HCT116 (cell line): Measurements from ENCODE around the gene MORC4. TPM values are rescaled to one million over a fixed set of nuclear protein-coding genes. Genes with fewer than 3 reads are reported as not detected.

Source experiments
- ATAC-seq: fragments of 200-7000 bp; cut with Tn5 transposase; 2 replicates; pipeline ENCODE4 v1.9.1; 2020; ENCODE audit warnings: mild to moderate bottlenecking, moderate library complexity
- BruUV-seq: library from RNA; stranded (reverse); fragments of 400-500 nt; replicated peaks from 2 replicates; lab custom pipeline; 2021; lab: Mats Ljungman, UMichigan
- CTCF ChIA-PET: fragments of 300-600 bp; sonication (Branson Sonifier 250); formaldehyde crosslinking; loops from one replicate; lab custom pipeline; 2021; ENCODE audit warnings: antibody characterized with exemption; lab: Charles Lee
- POLR2A ChIA-PET: fragments of 300-600, 350-600 bp; sonication (Branson Sonifier 250); formaldehyde crosslinking; loops from one replicate; lab custom pipeline; 2021; ENCODE audit warnings: antibody characterized with exemption; lab: Charles Lee
- RAD21 ChIA-PET, 2 experiments: fragments of 300-600 bp; sonication (Branson Sonifier 250); formaldehyde crosslinking; loops; one replicate each; lab custom pipeline; 2023; ENCODE audit warnings: low total read pairs in 2 of 2; ENCODE audit not compliant: uncharacterized antibody in 2 of 2, unreplicated experiment in 2 of 2, low non-redundant PET in 1 of 2; lab: Charles Lee
- DNase-seq: peaks from one replicate; pipeline ENCODE4 v3.0.0-alpha.2; 2010; ENCODE audit warnings: low read depth, low spot score
- H2AFZ ChIP-seq: fragments of 200-600 bp; shearing (Covaris generic), sonication (generic); 2 replicates; pipeline ENCODE4 v1.6.1; 2017; ENCODE audit warnings: low read depth, mixed run types, mixed read lengths, antibody characterized with exemption, low read length; ENCODE audit not compliant: poor library complexity, severe bottlenecking
- H3K27ac ChIP-seq: 2 replicates; pipeline ENCODE4 v1.5.1; 2012; ENCODE audit warnings: low read depth, low read length
- H3K27me3 ChIP-seq: fragments of 200-600 bp; sonication (generic); 2 replicates; pipeline ENCODE4 v1.6.1; 2016; ENCODE audit warnings: mixed run types, low read length, mixed read lengths; ENCODE audit not compliant: insufficient read depth
- H3K36me3 ChIP-seq, 2 experiments: fragments of 200-500 bp in 1 of 2; fragments of 200-600 bp in 1 of 2; sonication (Bioruptor generic) in 1 of 2; sonication (generic) in 1 of 2; 2 replicates each; pipeline versions ENCODE4 v1.5.1 to v1.6.1; 2014 to 2016; ENCODE audit warnings: low read length in 2 of 2, inconsistent platforms in 1 of 2, mixed read lengths in 1 of 2, mixed run types in 1 of 2; ENCODE audit not compliant: insufficient read depth in 2 of 2, control insufficient read depth in 1 of 2
- H3K4me1 ChIP-seq, 2 experiments: fragments of 200-600 bp in 1 of 2; sonication (generic) in 1 of 2; 2 replicates each; pipeline versions ENCODE4 v1.5.1 to v1.6.1; 2012 to 2017; ENCODE audit warnings: low read length in 2 of 2, inconsistent platforms in 1 of 2, mild to moderate bottlenecking in 1 of 2, mixed read lengths in 1 of 2, mixed run types in 1 of 2, moderate library complexity in 1 of 2; ENCODE audit not compliant: insufficient read depth in 2 of 2, control insufficient read depth in 1 of 2
- H3K4me2 ChIP-seq: fragments of 200-600 bp; sonication (generic); 2 replicates; pipeline ENCODE4 v1.6.1; 2017; ENCODE audit warnings: mixed run types, low read length, mixed read lengths
- H3K4me3 ChIP-seq, 2 experiments: fragments of 200-600 bp in 1 of 2; sonication (generic) in 1 of 2; replicated peaks in 1 of 2; 2 replicates each; pipeline ENCODE4 v1.5.1; 2011 to 2016; ENCODE audit warnings: low read length in 2 of 2, control low read depth in 1 of 2, low read depth in 1 of 2, mild to moderate bottlenecking in 1 of 2, mixed read lengths in 1 of 2, mixed run types in 1 of 2
- H3K79me2 ChIP-seq: fragments of 200-600 bp; sonication (generic); 2 replicates; pipeline ENCODE4 v1.6.1; 2017; ENCODE audit warnings: mild to moderate bottlenecking, mixed run types, low read length, moderate library complexity, mixed read lengths; ENCODE audit not compliant: insufficient read depth
- H3K9ac ChIP-seq: fragments of 200-600 bp; sonication (generic); 2 replicates; pipeline ENCODE4 v1.6.1; 2016; ENCODE audit warnings: low read length, mixed read lengths
- H3K9me2 ChIP-seq: fragments of 200-600 bp; sonication (generic), shearing (Covaris generic); 2 replicates; pipeline ENCODE4 v1.6.1; 2017; ENCODE audit warnings: mixed run types, mild to moderate bottlenecking, moderate library complexity; ENCODE audit not compliant: insufficient read depth
- H3K9me3 ChIP-seq, 2 experiments: fragments of 200-500 bp in 1 of 2; fragments of 200-600 bp in 1 of 2; sonication (Bioruptor generic) in 1 of 2; sonication (generic) in 1 of 2; 2 replicates each; pipeline ENCODE4 v1.6.1; 2014 to 2017; ENCODE audit warnings: low read length in 2 of 2, mixed read lengths in 2 of 2, inconsistent platforms in 1 of 2, low read depth in 1 of 2, mild to moderate bottlenecking in 1 of 2, mixed run types in 1 of 2, moderate library complexity in 1 of 2; ENCODE audit not compliant: control insufficient read depth in 1 of 2, insufficient read depth in 1 of 2
- H4K20me1 ChIP-seq: fragments of 200-600 bp; sonication (generic), shearing (Covaris generic); 2 replicates; pipeline ENCODE4 v1.6.1; 2017; ENCODE audit warnings: mixed run types, mild to moderate bottlenecking, moderate library complexity; ENCODE audit not compliant: insufficient read depth
- CEBPB ChIP-seq: IDR thresholded peaks from 2 replicates; pipeline ENCODE4 v1.6.1; 2012; ENCODE audit warnings: low read depth
- JUND ChIP-seq: IDR thresholded peaks from 2 replicates; pipeline ENCODE4 v1.6.1; 2012
- POLR2AphosphoS5 ChIP-seq: IDR thresholded peaks from 2 replicates; pipeline ENCODE4 v1.6.1; 2011; ENCODE audit warnings: mild to moderate bottlenecking, low read depth, low read length, moderate library complexity
- SP1 ChIP-seq: IDR thresholded peaks from 2 replicates; pipeline ENCODE4 v1.6.1; 2012; ENCODE audit warnings: low read depth
- YY1 ChIP-seq: IDR thresholded peaks from 2 replicates; pipeline ENCODE4 v1.6.1; 2011; ENCODE audit warnings: low read length, low read depth, moderate library complexity, mild to moderate bottlenecking; ENCODE audit not compliant: insufficient replicate concordance; ENCODE audit errors: extremely low read depth
- intact Hi-C: fragments of 100-400 bp; cut with micrococcal nuclease; formaldehyde crosslinking; loops from 2 replicates; pipeline ENCODE4 v1.10.0; 2022
- total RNA-seq: library from RNA; stranded (reverse); gene quantifications from one replicate; pipeline ENCODE4 v1.2.1, GENCODE V29; 2021; ENCODE audit not compliant: unreplicated experiment
- TF ChIP-seq, protein P1 (sequence below): IDR thresholded peaks from 2 replicates; pipeline ENCODE4 v1.6.1; 2012; ENCODE audit warnings: low read depth
- TF ChIP-seq, protein P2 (sequence below): IDR thresholded peaks from 2 replicates; pipeline ENCODE4 v1.6.1; 2012

Gene MORC4
- total RNA-seq, 1 experiment from 2014 or later: 20.6 TPM

DNA sequence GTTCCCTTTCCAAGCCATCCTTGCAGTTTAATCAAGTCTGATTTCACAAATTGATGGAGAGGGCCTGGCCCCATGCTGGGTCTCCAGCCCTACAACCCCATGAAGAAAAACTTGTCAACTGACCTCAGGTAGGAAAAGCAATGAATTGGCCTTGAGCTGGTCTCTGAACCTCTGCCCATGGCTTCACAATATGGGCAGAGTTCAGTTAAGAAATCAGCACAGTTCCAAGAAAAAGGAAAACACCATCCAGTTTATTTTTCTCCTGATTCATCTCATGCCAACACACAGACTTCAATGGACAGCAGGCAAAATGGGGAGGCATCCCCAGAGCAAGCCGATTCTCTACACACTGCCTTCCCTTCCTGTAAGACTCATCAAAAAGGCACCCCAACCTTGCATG lies 100.2 kb downstream of the MORC4 start:
- Histone ChIP-seq H3K9me2 (no peaks in the 10 kb centered on the region), H3K79me2 (no peaks in the 10 kb centered on the region), H3K27ac (no peak overlapping the region), H3K27me3 (no peaks in the 10 kb centered on the region), H3K9ac (no peak overlapping the region), H3K36me3 (no peaks in the 10 kb centered on the region), H3K4me1 (peaks cover 15 to 37% of the 10 kb centered on the region in 2 experiments), H3K4me2 (no peak overlapping the region), H3K9me3 (no peaks in the 10 kb centered on the region), H2AFZ (no peak overlapping the region), H4K20me1 (no peaks in the 10 kb centered on the region), H3K4me3 (no peak overlapping the region)
- ChIA-PET POLR2A (no interaction called here), CTCF (interaction anchor here (1.1 to 2.1 kb wide), 2 partner anchors 51 to 60 kb away, joined by 3 to 21 read pairs; no protein-coding TSS in a partner anchor), RAD21 (no interaction called here)
- no peak for ATAC-seq
- intact Hi-C loops: loop anchor here (10.0 kb wide), 5 partner anchors 125 to 1175 kb away; no protein-coding TSS in a partner anchor
- BruUV-seq: no TSS peak
- DNase-seq: no peak
- TF ChIP-seq, protein P1, sequence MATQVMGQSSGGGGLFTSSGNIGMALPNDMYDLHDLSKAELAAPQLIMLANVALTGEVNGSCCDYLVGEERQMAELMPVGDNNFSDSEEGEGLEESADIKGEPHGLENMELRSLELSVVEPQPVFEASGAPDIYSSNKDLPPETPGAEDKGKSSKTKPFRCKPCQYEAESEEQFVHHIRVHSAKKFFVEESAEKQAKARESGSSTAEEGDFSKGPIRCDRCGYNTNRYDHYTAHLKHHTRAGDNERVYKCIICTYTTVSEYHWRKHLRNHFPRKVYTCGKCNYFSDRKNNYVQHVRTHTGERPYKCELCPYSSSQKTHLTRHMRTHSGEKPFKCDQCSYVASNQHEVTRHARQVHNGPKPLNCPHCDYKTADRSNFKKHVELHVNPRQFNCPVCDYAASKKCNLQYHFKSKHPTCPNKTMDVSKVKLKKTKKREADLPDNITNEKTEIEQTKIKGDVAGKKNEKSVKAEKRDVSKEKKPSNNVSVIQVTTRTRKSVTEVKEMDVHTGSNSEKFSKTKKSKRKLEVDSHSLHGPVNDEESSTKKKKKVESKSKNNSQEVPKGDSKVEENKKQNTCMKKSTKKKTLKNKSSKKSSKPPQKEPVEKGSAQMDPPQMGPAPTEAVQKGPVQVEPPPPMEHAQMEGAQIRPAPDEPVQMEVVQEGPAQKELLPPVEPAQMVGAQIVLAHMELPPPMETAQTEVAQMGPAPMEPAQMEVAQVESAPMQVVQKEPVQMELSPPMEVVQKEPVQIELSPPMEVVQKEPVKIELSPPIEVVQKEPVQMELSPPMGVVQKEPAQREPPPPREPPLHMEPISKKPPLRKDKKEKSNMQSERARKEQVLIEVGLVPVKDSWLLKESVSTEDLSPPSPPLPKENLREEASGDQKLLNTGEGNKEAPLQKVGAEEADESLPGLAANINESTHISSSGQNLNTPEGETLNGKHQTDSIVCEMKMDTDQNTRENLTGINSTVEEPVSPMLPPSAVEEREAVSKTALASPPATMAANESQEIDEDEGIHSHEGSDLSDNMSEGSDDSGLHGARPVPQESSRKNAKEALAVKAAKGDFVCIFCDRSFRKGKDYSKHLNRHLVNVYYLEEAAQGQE: no peak
- TF ChIP-seq SP1: no peak

DNA sequence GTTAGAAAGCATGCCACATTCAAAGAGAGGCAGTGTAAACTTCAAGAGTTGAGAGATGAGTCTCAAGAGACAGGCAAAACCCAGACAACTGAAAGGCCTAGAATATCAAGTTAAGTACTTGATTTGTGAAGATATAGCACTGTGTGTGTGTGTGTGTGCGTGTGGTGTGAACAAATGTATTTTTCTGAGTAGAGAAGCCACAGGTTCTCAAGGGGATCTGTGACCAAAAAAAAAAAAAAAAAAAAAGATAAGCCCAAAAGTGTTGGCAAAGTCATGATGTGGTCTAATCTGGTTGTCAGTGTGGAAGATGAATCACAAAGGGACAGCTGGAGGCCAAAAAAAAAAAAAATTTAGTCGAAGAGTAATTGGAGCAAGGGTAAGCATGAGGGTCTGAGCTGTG lies 100.7 kb downstream of the MORC4 start:
- Histone ChIP-seq H3K27ac (no peak overlapping the region), H3K27me3 (no peaks in the 10 kb centered on the region), H3K9me3 (no peaks in the 10 kb centered on the region), H4K20me1 (no peaks in the 10 kb centered on the region), H3K4me3 (no peak overlapping the region), H3K9me2 (no peaks in the 10 kb centered on the region), H3K9ac (no peak overlapping the region), H2AFZ (no peak overlapping the region), H3K36me3 (no peaks in the 10 kb centered on the region), H3K79me2 (no peaks in the 10 kb centered on the region), H3K4me2 (no peak overlapping the region), H3K4me1 (peaks cover 19 to 43% of the 10 kb centered on the region in 2 experiments)
- no TSS peak for BruUV-seq
- TF ChIP-seq, protein P2, sequence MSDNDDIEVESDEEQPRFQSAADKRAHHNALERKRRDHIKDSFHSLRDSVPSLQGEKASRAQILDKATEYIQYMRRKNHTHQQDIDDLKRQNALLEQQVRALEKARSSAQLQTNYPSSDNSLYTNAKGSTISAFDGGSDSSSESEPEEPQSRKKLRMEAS: no peak
- TF ChIP-seq JUND (no peak), CEBPB (no peak), POLR2AphosphoS5 (no peak), YY1 (no peak)
- DNase-seq (no peak), ATAC-seq (no peak)
- ChIA-PET CTCF (interaction anchor here (0.8 to 2.1 kb wide), 7 partner anchors 12 to 89 kb away, joined by 3 to 21 read pairs (median 3); no protein-coding TSS in a partner anchor), POLR2A (no interaction called here), RAD21 (interaction anchor here (0.9 to 1.1 kb wide), 2 partner anchors 61 kb away, joined by 4 to 9 read pairs; no protein-coding TSS in a partner anchor)
- intact Hi-C loops: loop anchor here (10.0 kb wide), 5 partner anchors 126 to 1176 kb away; no protein-coding TSS in a partner anchor
